Hepatocyte (in vitro differentiated cells): ENCODE data around the gene REXO5. TPM values are rescaled to one million over a fixed set of nuclear protein-coding genes. Genes with fewer than 3 reads are reported as not detected.
A peak's percentile ranks its signal among the peaks of the same experiment; 100 is the strongest.

Experiments
- DNase-seq: peaks from one replicate; pipeline ENCODE4 v3.0.0-alpha.2; 2016; ENCODE audit warnings: low spot score
- H2AFZ ChIP-seq: fragments of 200-600 bp; sonication (generic); 2 replicates; pipeline ENCODE4 v1.6.0; 2016; ENCODE audit warnings: antibody characterized with exemption, mild to moderate bottlenecking
- H3K27ac ChIP-seq: fragments of 200-600 bp; sonication (generic); 2 replicates; pipeline ENCODE4 v1.5.1; 2016; ENCODE audit warnings: mild to moderate bottlenecking
- H3K27me3 ChIP-seq: fragments of 200-600 bp; sonication (generic); 2 replicates; pipeline ENCODE4 v1.6.1; 2016
- H3K36me3 ChIP-seq: fragments of 200-600 bp; sonication (generic); replicated peaks from 2 replicates; pipeline ENCODE4 v1.5.1; 2016; ENCODE audit warnings: low read depth; ENCODE audit not compliant: insufficient read depth
- H3K4me1 ChIP-seq: fragments of 200-600 bp; sonication (generic); 2 replicates; pipeline ENCODE4 v1.5.1; 2016; ENCODE audit warnings: mild to moderate bottlenecking, moderate library complexity; ENCODE audit not compliant: insufficient read depth
- H3K4me2 ChIP-seq: fragments of 200-600 bp; sonication (generic); 2 replicates; pipeline ENCODE4 v1.6.0; 2016
- H3K4me3 ChIP-seq: fragments of 200-600 bp; sonication (generic); 2 replicates; pipeline ENCODE4 v1.5.1; 2016; ENCODE audit warnings: mild to moderate bottlenecking
- H3K79me2 ChIP-seq: fragments of 200-600 bp; sonication (generic); 2 replicates; pipeline ENCODE4 v1.6.0; 2017; ENCODE audit warnings: mild to moderate bottlenecking
- H3K9me2 ChIP-seq: fragments of 200-600 bp; sonication (generic); replicated peaks from 2 replicates; pipeline ENCODE4 v1.6.0; 2017; ENCODE audit warnings: mild to moderate bottlenecking; ENCODE audit not compliant: insufficient read depth
- H3K9me3 ChIP-seq: fragments of 200-600 bp; sonication (generic); 2 replicates; pipeline ENCODE4 v1.5.1; 2016; ENCODE audit warnings: low read depth, mild to moderate bottlenecking
- H4K20me1 ChIP-seq: fragments of 200-600 bp; sonication (generic); 2 replicates; pipeline ENCODE4 v1.6.0; 2016; ENCODE audit warnings: mild to moderate bottlenecking; ENCODE audit not compliant: insufficient read depth, poor library complexity, severe bottlenecking
- EZH2 ChIP-seq: fragments of 200-600 bp; sonication (generic); IDR thresholded peaks from 2 replicates; pipeline ENCODE4 v1.6.1; 2016; ENCODE audit warnings: antibody characterized with exemption, mild to moderate bottlenecking, borderline replicate concordance
- EZH2phosphoT487 ChIP-seq: fragments of 200-600 bp; sonication (generic); IDR thresholded peaks from one replicate; pipeline ENCODE4 v1.6.1; 2018; ENCODE audit warnings: antibody characterized with exemption, mild to moderate bottlenecking, low read depth, moderate library complexity; ENCODE audit not compliant: unreplicated experiment, severe bottlenecking
- WGBS: methylation state at CpG from one replicate; pipeline ENCODE4 v1.1.6; 2016; ENCODE audit warnings: low lambda C conversion rate; ENCODE audit errors: missing lambda C conversion rate; 5-methylcytosine and 5-hydroxymethylcytosine counted together
- polyA plus RNA-seq: library from polyadenylated mRNA; unstranded; fragments of >200 nt; fragmentation: Nextera tagmentation; extraction: Ambion mirVana; gene quantifications from 2 replicates; pipeline ENCODE4 v1.2.1, GENCODE V29; 2016
- total RNA-seq: library from RNA; depleted of rRNA; stranded (reverse); fragments of >200 nt; gene quantifications from 2 replicates; pipeline ENCODE4 v1.2.3, GENCODE V29; 2014
- TF ChIP-seq, protein P1 (sequence below): fragments of 200-600 bp; sonication (generic); IDR thresholded peaks from 2 replicates; pipeline ENCODE4 v1.5.1; 2016; ENCODE audit warnings: antibody characterized with exemption, mild to moderate bottlenecking; ENCODE audit not compliant: poor library complexity

Gene REXO5
- total and polyA plus RNA-seq, 2 experiments from 2014 or later = 3.5 to 3.6 TPM

DNA sequence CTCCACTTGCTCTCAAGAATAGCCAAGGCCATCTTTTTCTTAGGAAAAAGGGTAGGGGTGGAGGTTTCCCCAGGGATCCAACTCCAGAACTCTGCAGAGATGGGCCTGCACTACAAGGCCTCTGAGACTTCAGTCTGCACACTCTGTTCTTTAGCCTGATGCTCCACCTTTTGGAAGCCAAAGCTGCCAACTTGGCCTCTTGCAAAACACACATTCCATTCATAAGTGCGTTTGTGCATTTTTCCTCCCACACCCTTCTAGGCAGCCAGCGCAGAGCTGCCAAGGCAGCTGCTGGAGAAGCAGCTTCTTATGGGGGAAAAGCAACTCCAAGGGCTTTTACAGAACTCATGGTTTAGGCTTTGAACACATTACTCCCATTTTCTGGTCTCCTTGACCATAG lies 45.3 kb downstream of the REXO5 start:
- Histone ChIP-seq H3K4me2 (peak overlapping the region; percentile 25), H3K36me3 (no peaks in the 10 kb centered on the region), H3K27ac (peak overlapping the region; percentile 70), H3K9me3 (no peaks in the 10 kb centered on the region), H2AFZ (no peak overlapping the region), H3K4me3 (no peak overlapping the region), H3K4me1 (peaks cover 43% of the 10 kb centered on the region), H3K79me2 (peaks cover 7% of the 10 kb centered on the region), H4K20me1 (no peaks in the 10 kb centered on the region), H3K9me2 (no peaks in the 10 kb centered on the region), H3K27me3 (no peaks in the 10 kb centered on the region)
- TF ChIP-seq EZH2phosphoT487 (no peak), EZH2 (no peak)
- TF ChIP-seq, protein P1, sequence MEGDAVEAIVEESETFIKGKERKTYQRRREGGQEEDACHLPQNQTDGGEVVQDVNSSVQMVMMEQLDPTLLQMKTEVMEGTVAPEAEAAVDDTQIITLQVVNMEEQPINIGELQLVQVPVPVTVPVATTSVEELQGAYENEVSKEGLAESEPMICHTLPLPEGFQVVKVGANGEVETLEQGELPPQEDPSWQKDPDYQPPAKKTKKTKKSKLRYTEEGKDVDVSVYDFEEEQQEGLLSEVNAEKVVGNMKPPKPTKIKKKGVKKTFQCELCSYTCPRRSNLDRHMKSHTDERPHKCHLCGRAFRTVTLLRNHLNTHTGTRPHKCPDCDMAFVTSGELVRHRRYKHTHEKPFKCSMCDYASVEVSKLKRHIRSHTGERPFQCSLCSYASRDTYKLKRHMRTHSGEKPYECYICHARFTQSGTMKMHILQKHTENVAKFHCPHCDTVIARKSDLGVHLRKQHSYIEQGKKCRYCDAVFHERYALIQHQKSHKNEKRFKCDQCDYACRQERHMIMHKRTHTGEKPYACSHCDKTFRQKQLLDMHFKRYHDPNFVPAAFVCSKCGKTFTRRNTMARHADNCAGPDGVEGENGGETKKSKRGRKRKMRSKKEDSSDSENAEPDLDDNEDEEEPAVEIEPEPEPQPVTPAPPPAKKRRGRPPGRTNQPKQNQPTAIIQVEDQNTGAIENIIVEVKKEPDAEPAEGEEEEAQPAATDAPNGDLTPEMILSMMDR = no peak
- DNase-seq = peak; percentile 75
- WGBS = 43% methylated on average over 2 of the region's 2 CpGs

DNA sequence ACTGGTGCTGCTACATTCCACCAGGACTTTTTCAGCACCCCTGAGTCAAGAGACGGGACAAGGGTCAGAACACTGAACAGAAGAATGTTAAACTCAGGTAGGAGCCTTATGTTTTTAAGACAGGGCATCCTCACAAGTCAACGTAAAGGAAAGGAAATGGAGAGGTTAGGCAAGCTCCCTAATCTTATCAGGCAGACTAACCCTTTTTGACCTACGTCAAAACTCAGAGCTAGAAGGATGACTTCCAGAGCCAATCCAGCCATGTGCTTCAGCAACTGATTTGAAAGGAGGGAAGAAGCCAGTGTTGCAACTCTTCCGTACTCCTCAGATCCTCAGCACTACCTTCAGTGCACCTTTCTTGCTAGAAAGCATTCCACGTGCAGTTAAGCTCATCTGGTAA lies 46.8 kb downstream of the REXO5 start:
- WGBS = 60% methylated on average over 5 of the region's 5 CpGs
- Histone ChIP-seq H3K36me3 (no peaks in the 10 kb centered on the region), H3K4me2 (peak overlapping the region; percentile 32)

DNA sequence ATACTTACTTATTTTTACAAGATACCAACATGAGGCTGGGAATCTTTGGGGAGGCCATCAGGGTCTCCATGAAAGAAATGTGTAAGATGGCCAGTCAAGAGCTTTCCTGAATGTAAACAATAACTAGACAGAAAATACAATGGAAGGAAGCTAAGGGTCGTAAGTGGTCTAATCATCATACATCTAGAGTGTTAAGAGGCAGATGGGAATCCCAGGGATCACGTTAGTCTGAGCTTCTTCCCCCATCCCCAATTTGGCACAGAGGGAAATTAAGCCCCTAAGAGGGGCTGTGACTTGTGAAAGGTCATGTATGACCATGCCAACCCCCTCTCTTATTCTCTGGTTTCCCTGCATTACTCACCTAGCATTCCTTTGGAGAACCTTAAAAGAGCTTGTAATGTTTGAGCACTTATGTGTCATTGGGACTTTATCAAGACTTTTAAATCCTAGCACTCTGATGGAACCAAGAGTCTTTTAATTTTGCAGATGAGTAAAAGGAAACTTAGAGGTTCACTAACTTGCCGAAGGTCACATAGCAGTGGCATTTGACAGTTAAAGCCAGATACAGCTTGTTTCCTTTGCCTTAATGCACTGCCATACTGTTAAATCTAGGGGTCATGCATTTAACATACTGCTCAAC lies 47.8 kb downstream of the REXO5 start:
- no peaks in the 10 kb centered on the region for H3K9me3 ChIP-seq
- no peaks in the 10 kb centered on the region for H4K20me1 ChIP-seq
- H3K4me2 ChIP-seq = no peak overlapping the region
- whole genome bisulfite sequencing = 89% methylated on average over 3 of the region's 3 CpGs
- peaks cover 37% of the 10 kb centered on the region for H3K4me1 ChIP-seq
- H3K27ac ChIP-seq = peak overlapping the region; percentile 70
- H2AFZ ChIP-seq = no peak overlapping the region
- no peak overlapping the region for H3K4me3 ChIP-seq
- H3K9me2 ChIP-seq = no peaks in the 10 kb centered on the region
- TF ChIP-seq, protein P1 = no peak
- TF ChIP-seq EZH2phosphoT487 = no peak
- TF ChIP-seq EZH2 = no peak
- no peak for DNase-seq
- H3K79me2 ChIP-seq = peaks cover 24% of the 10 kb centered on the region
- H3K36me3 ChIP-seq = no peaks in the 10 kb centered on the region
- H3K27me3 ChIP-seq = no peaks in the 10 kb centered on the region

More for the DNA sequence above, 46.8 kb downstream of the REXO5 start:
- H3K4me3 ChIP-seq = no peak overlapping the region
- no peaks in the 10 kb centered on the region for H3K9me3 ChIP-seq
- H3K27me3 ChIP-seq = no peaks in the 10 kb centered on the region
- H3K9me2 ChIP-seq = no peaks in the 10 kb centered on the region
- no peak for TF ChIP-seq EZH2
- TF ChIP-seq, protein P1 = no peak
- TF ChIP-seq EZH2phosphoT487 = no peak
- no peak for DNase-seq
- H4K20me1 ChIP-seq = no peaks in the 10 kb centered on the region
- H2AFZ ChIP-seq = no peak overlapping the region
- peak overlapping the region; percentile 70 for H3K27ac ChIP-seq
- peaks cover 23% of the 10 kb centered on the region for H3K79me2 ChIP-seq
- H3K4me1 ChIP-seq = peaks cover 37% of the 10 kb centered on the region

DNA sequence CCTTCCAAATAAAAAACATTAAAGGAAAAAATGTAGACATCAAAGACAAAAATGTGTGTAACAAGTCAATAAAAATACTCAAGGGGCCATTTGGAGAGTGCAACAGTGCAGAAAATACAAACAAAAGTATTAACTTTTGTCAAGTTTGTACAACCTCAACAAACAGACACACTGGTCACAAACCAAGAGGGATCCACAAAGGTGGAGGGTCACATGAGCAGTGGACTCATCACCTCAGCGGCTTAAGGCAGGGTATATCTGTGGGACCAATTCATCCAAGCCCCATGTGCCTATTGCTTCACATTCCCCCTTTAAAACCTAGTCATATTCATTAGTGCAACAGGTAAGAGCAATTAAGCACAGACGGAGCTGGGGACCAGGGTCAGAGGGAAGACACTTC lies 48.6 kb downstream of the REXO5 start:
- H4K20me1 ChIP-seq = no peaks in the 10 kb centered on the region
- peaks cover 37% of the 10 kb centered on the region for H3K4me1 ChIP-seq
- no peaks in the 10 kb centered on the region for H3K27me3 ChIP-seq
- TF ChIP-seq EZH2 (no peak), EZH2phosphoT487 (no peak)
- TF ChIP-seq, protein P1 = no peak
- peaks cover 28% of the 10 kb centered on the region for H3K79me2 ChIP-seq
- no peak overlapping the region for H2AFZ ChIP-seq
- no peak overlapping the region for H3K4me2 ChIP-seq
- no peaks in the 10 kb centered on the region for H3K9me3 ChIP-seq
- no peaks in the 10 kb centered on the region for H3K36me3 ChIP-seq
- H3K9me2 ChIP-seq = no peaks in the 10 kb centered on the region
- no peak overlapping the region for H3K27ac ChIP-seq
- no peak overlapping the region for H3K4me3 ChIP-seq
- DNase-seq = no peak
- 86% methylated on average over 2 of the region's 2 CpGs for whole genome bisulfite sequencing
